HG03558 (cell line): ENCODE results near the gene ACTR3C.

Experiments used
- ATAC-seq: cut with Tn5 transposase; IDR thresholded peaks from one replicate; pipeline ENCODE4 v1.9.1; 2021; ENCODE audit warnings: moderate number of reproducible peaks; ENCODE audit not compliant: unreplicated experiment; ENCODE audit errors: extremely low read depth

Gene ACTR3C

GRCh38 chr7:150359622-150360362, 36.4 kb upstream of the ACTR3C start:
- no peak for ATAC-seq

GRCh38 chr7:150358988-150359621, 35.8 kb upstream of the ACTR3C start:
- no peak for ATAC-seq

- ATAC-seq, result no peak
Observed at GRCh38 chr7:150358433-150358832, 35.1 kb upstream of the ACTR3C start.

- no peak for ATAC-seq
Observed at GRCh38 chr7:150357771-150358427, 34.6 kb upstream of the ACTR3C start.

- ATAC-seq, result no peak
Observed at GRCh38 chr7:150357270-150357669, 33.9 kb upstream of the ACTR3C start.

- ATAC-seq, result no peak
Observed at GRCh38 chr7:150356265-150356897, 33.0 kb upstream of the ACTR3C start.

- ATAC-seq, result no peak
Observed at GRCh38 chr7:150355666-150356059, 32.3 kb upstream of the ACTR3C start.

GRCh38 chr7:150351587-150352194, 28.3 kb upstream of the ACTR3C start:
- no peak for ATAC-seq

GRCh38 chr7:150346922-150347321, 23.6 kb upstream of the ACTR3C start:
- no peak for ATAC-seq

- ATAC-seq, result no peak
Observed at GRCh38 chr7:150345012-150345411, 21.7 kb upstream of the ACTR3C start.

- no peak for ATAC-seq
Observed at GRCh38 chr7:150344299-150344698, 21.0 kb upstream of the ACTR3C start.

- no peak for ATAC-seq
Observed at GRCh38 chr7:150343225-150343624, 19.9 kb upstream of the ACTR3C start.

GRCh38 chr7:150342121-150342408, 18.7 kb upstream of the ACTR3C start:
- ATAC-seq, result no peak

- no peak for ATAC-seq
Observed at GRCh38 chr7:150341263-150342120, 18.1 kb upstream of the ACTR3C start, which contains the start of gene RARRES2. Gene RARRES2 (minus strand): TSS chr7:150341629. CDS start chr7:150340609, 1,020 bp downstream.

- ATAC-seq, result no peak
Observed at GRCh38 chr7:150340875-150341262, 17.5 kb upstream of the ACTR3C start.

GRCh38 chr7:150340024-150340749, 16.8 kb upstream of the ACTR3C start:
- no peak for ATAC-seq

GRCh38 chr7:150339409-150339809, 16.1 kb upstream of the ACTR3C start:
- ATAC-seq, result no peak

- no peak for ATAC-seq
Observed at GRCh38 chr7:150338166-150338829, 15.0 kb upstream of the ACTR3C start.

- ATAC-seq, result no peak
Observed at GRCh38 chr7:150337659-150338081, 14.3 kb upstream of the ACTR3C start.
